Bronchial epithelial cell (primary cell): ENCODE measurements around the gene ARIH1. TPM values are rescaled to one million over a fixed set of nuclear protein-coding genes. Genes with fewer than 3 reads are reported as not detected.

Experiments used
- DNase-seq: peaks from one replicate; pipeline ENCODE4 v3.0.0-alpha.2; 2010; ENCODE audit warnings: low read depth
- FAIRE-seq: peaks from 2 replicates; lab custom pipeline; 2011; peaks lifted over from hg19 to GRCh38; lab: Jason Lieb, UNC
- H3K27me3 ChIP-seq: 2 replicates; pipeline ENCODE4 v1.5.1; 2011; ENCODE audit warnings: low read length; ENCODE audit not compliant: control insufficient read depth, insufficient read depth
- H3K36me3 ChIP-seq: 2 replicates; pipeline ENCODE4 v1.5.1; 2011; ENCODE audit warnings: low read length; ENCODE audit not compliant: control insufficient read depth, insufficient read depth
- H3K4me3 ChIP-seq: 2 replicates; pipeline ENCODE4 v1.5.1; 2011; ENCODE audit warnings: mild to moderate bottlenecking, low read depth, low read length, control low read depth
- CTCF ChIP-seq: IDR thresholded peaks from 2 replicates; pipeline ENCODE4 v1.5.1; 2011; ENCODE audit warnings: mild to moderate bottlenecking, moderate library complexity, low read length, control low read depth, inconsistent platforms; ENCODE audit not compliant: insufficient read depth, severe bottlenecking
- total RNA-seq: library from RNA; depleted of rRNA; stranded (reverse); fragments of >200 nt; gene quantifications from 2 replicates; pipeline ENCODE4 v1.2.1, GENCODE V29; 2014

Gene ARIH1
- total RNA-seq, 1 donor from 2014 or later = 24.7 TPM

- FAIRE-seq = no peak
- TF ChIP-seq CTCF = no peak
- no peaks in the 10 kb centered on the region for H3K36me3 ChIP-seq
- no peaks in the 10 kb centered on the region for H3K27me3 ChIP-seq
- no peak for DNase-seq
- no peak overlapping the region for H3K4me3 ChIP-seq
These were observed 14.4 kb downstream of the ARIH1 start for GRCh38 chr15:72488558-72488957.

DNA sequence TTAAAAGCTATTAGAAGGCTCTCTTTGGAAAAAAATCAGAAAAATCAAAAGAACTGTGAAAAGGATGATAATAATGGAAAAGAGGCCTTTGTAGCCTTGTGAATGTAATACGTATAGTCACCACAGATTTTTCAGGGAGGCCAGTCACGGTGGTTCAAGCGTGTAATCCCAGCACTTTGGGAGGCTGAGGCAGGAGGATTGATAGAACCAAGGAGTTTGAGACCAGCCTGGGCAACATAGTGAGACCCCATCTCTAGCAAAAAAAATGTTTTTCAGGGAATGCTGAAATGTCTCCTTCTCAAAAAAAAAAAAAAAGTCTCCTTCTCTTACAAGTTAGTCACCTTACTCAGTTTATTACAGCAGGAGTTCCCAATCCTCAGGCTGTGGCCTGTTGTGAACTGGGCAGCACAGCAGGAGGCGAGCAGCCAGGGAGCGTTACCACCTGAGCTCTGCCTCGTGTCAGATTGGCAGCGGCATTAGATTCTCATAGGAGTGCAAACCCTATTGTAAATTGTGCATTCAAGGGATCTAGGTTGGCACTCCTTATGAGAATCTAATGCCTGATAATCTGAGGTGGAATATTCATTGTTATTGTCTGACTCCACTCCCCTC is 15.9 kb downstream of the ARIH1 start:
- no peak for FAIRE-seq

GRCh38 chr15:72491768-72492167 is 17.6 kb downstream of the ARIH1 start:
- FAIRE-seq (no peak), DNase-seq (peak; percentile 90)
- peaks cover 1% of the 10 kb centered on the region for H3K36me3 ChIP-seq
- no peaks in the 10 kb centered on the region for H3K27me3 ChIP-seq
- TF ChIP-seq CTCF = no peak
- no peak overlapping the region for H3K4me3 ChIP-seq

More for the DNA sequence above, 15.9 kb downstream of the ARIH1 start:
- no peak for DNase-seq
- no peak overlapping the region for H3K4me3 ChIP-seq
- no peaks in the 10 kb centered on the region for H3K36me3 ChIP-seq
- no peaks in the 10 kb centered on the region for H3K27me3 ChIP-seq
- TF ChIP-seq CTCF = no peak

GRCh38 chr15:72492733-72493132 is 18.6 kb downstream of the ARIH1 start:
- FAIRE-seq (no peak), DNase-seq (peak; percentile 75)
- Histone ChIP-seq H3K4me3 (no peak overlapping the region), H3K36me3 (peaks cover 1% of the 10 kb centered on the region), H3K27me3 (no peaks in the 10 kb centered on the region)
- no peak for TF ChIP-seq CTCF

GRCh38 chr15:72493220-72493619 is 19.1 kb downstream of the ARIH1 start:
- H3K27me3 ChIP-seq = no peaks in the 10 kb centered on the region
- no peak overlapping the region for H3K4me3 ChIP-seq
- H3K36me3 ChIP-seq = peaks cover 1% of the 10 kb centered on the region
- no peak for TF ChIP-seq CTCF
- no peak for DNase-seq
- no peak for FAIRE-seq

DNA sequence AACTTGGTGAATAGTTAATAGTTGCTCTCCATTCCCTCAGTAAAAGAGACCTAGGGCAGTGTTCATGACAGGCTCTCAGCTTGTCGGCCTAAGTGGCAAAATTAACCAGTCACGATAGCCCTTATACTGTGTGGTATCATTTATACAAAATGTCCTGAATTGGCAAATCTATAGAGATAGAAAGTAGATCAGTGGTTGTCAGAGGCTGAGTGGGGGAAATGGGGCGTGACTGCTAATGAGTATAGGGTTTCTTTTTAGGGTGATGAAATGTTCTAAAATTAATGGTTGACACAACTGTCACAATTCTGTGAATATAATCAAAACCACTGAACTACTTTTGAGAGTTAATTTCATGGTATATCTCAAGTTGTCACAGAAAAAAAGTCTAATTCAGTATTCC is 20.9 kb downstream of the ARIH1 start:
- H3K27me3 ChIP-seq = no peaks in the 10 kb centered on the region
- H3K36me3 ChIP-seq = peaks cover 1% of the 10 kb centered on the region
- H3K4me3 ChIP-seq = no peak overlapping the region
- FAIRE-seq (no peak), DNase-seq (no peak)
- TF ChIP-seq CTCF = no peak
